ENCODE results near the gene TTC1.

TTC1 gene

DNA sequence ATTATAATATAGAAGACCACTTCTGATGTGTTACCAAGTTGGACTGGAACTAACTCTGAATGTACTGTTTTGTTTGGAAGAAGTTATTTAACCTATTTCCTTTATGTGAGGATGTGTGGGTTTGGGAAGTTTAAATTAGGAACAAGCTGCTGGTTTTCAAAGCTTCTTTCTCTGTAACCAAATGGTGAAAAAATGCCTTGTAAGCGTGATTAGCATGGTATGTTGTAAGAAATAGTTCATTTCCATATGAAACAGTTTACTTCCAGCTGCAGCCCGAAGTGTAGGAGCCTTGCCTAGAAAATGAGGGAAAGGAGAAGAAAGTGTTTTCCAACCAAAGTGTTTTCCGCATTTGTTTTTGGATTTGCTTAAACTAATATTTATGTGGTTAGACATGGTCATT, 36.0 kb downstream of the TTC1 start:
- TF ChIP-seq, protein P1, sequence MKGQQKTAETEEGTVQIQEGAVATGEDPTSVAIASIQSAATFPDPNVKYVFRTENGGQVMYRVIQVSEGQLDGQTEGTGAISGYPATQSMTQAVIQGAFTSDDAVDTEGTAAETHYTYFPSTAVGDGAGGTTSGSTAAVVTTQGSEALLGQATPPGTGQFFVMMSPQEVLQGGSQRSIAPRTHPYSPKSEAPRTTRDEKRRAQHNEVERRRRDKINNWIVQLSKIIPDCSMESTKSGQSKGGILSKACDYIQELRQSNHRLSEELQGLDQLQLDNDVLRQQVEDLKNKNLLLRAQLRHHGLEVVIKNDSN (IDR thresholded peaks at IDR 0.05) = no peak
- no peak for TF ChIP-seq ZBTB7A (IDR thresholded peaks at IDR 0.05; ENCODE audit: low read depth)
- TF ChIP-seq EGR1 (IDR thresholded peaks at IDR 0.05) = no peak
- no peak for TF ChIP-seq TCF12 (IDR thresholded peaks at IDR 0.05; ENCODE audit: low read depth)
- TF ChIP-seq RAD21 (IDR thresholded peaks at IDR 0.05; ENCODE audit: low read depth) = no peak
- TF ChIP-seq NFIC (IDR thresholded peaks at IDR 0.05) = no peak
- no peak for TF ChIP-seq EP300 (IDR thresholded peaks at IDR 0.05; ENCODE audit: borderline replicate concordance)
- TF ChIP-seq CEBPB (IDR thresholded peaks at IDR 0.05) = no peak
- TF ChIP-seq, protein P2, sequence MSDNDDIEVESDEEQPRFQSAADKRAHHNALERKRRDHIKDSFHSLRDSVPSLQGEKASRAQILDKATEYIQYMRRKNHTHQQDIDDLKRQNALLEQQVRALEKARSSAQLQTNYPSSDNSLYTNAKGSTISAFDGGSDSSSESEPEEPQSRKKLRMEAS (IDR thresholded peaks at IDR 0.05) = no peak
- no peak for TF ChIP-seq TEAD4 (IDR thresholded peaks at IDR 0.05)
- TF ChIP-seq YY1 (IDR thresholded peaks at IDR 0.05; ENCODE audit: low read depth) = no peak
- no peak for TF ChIP-seq FOXM1 (IDR thresholded peaks at IDR 0.05; ENCODE audit: borderline replicate concordance, low read depth)
- TF ChIP-seq CREB1 (IDR thresholded peaks at IDR 0.05; ENCODE audit: low read depth) = no peak
- no peak for TF ChIP-seq TAF1 (IDR thresholded peaks at IDR 0.05; ENCODE audit: low read depth)
- TF ChIP-seq, protein P3, sequence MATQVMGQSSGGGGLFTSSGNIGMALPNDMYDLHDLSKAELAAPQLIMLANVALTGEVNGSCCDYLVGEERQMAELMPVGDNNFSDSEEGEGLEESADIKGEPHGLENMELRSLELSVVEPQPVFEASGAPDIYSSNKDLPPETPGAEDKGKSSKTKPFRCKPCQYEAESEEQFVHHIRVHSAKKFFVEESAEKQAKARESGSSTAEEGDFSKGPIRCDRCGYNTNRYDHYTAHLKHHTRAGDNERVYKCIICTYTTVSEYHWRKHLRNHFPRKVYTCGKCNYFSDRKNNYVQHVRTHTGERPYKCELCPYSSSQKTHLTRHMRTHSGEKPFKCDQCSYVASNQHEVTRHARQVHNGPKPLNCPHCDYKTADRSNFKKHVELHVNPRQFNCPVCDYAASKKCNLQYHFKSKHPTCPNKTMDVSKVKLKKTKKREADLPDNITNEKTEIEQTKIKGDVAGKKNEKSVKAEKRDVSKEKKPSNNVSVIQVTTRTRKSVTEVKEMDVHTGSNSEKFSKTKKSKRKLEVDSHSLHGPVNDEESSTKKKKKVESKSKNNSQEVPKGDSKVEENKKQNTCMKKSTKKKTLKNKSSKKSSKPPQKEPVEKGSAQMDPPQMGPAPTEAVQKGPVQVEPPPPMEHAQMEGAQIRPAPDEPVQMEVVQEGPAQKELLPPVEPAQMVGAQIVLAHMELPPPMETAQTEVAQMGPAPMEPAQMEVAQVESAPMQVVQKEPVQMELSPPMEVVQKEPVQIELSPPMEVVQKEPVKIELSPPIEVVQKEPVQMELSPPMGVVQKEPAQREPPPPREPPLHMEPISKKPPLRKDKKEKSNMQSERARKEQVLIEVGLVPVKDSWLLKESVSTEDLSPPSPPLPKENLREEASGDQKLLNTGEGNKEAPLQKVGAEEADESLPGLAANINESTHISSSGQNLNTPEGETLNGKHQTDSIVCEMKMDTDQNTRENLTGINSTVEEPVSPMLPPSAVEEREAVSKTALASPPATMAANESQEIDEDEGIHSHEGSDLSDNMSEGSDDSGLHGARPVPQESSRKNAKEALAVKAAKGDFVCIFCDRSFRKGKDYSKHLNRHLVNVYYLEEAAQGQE (IDR thresholded peaks at IDR 0.05; ENCODE audit: low read depth) = no peak

DNA sequence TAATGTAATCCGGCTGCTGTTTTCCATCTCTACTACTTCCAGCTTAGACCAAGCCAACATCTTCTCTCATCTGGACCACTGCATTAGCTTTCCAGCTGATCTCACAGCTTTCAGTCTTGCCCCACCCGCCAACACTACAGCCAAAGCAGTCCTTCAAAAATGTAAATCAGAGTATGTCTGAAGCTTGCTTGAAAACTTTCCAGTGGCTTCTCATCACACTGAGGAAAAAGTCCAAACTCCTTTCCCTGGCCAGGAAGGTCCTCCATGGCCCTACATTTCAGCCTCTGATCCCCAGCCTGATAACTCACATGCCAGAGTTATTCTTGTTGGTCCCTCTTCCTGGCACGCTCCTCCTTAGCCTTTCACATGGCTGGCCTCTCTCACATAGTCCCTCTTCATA, 38.5 kb downstream of the TTC1 start:
- TF ChIP-seq EP300 (IDR thresholded peaks at IDR 0.05; ENCODE audit: borderline replicate concordance) = no peak
- TF ChIP-seq TEAD4 (IDR thresholded peaks at IDR 0.05) = no peak
- no peak for TF ChIP-seq ZBTB7A (IDR thresholded peaks at IDR 0.05; ENCODE audit: low read depth)
- TF ChIP-seq, protein P2 (IDR thresholded peaks at IDR 0.05) = no peak
- no peak for TF ChIP-seq YY1 (IDR thresholded peaks at IDR 0.05; ENCODE audit: low read depth)

DNA sequence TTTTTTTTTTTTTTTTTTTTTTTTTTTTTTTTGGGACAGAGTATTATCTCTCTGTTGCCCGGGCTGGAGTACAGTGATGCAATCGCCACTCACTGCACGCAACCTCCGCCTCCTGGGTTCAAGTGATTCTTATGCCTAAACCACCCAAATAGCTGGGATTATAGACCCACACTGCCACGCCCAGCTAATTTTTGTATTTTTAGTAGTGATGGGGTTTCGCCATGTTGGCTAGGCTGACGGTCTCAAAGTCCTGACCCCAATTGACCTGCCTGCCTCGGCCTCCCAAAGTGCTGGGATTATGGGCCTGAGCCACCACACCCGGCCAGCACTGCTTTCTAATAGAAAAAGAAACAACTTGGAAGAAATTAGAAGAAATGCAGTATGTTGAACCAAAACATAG, 39.2 kb downstream of the TTC1 start:
- no peak for TF ChIP-seq YY1 (IDR thresholded peaks at IDR 0.05; ENCODE audit: low read depth)
- no peak for TF ChIP-seq CEBPB (IDR thresholded peaks at IDR 0.05)
- TF ChIP-seq TEAD4 (IDR thresholded peaks at IDR 0.05) = no peak
- TF ChIP-seq TAF1 (IDR thresholded peaks at IDR 0.05; ENCODE audit: low read depth) = no peak
- TF ChIP-seq, protein P1 (IDR thresholded peaks at IDR 0.05) = no peak
- TF ChIP-seq ZBTB7A (IDR thresholded peaks at IDR 0.05; ENCODE audit: low read depth) = no peak
- TF ChIP-seq, protein P3 (IDR thresholded peaks at IDR 0.05; ENCODE audit: low read depth) = no peak
- TF ChIP-seq NFIC (IDR thresholded peaks at IDR 0.05) = no peak
- no peak for TF ChIP-seq CREB1 (IDR thresholded peaks at IDR 0.05; ENCODE audit: low read depth)
- no peak for TF ChIP-seq EGR1 (IDR thresholded peaks at IDR 0.05)
- TF ChIP-seq FOXM1 (IDR thresholded peaks at IDR 0.05; ENCODE audit: borderline replicate concordance, low read depth) = no peak
- TF ChIP-seq EP300 (IDR thresholded peaks at IDR 0.05; ENCODE audit: borderline replicate concordance) = no peak
- TF ChIP-seq RAD21 (IDR thresholded peaks at IDR 0.05; ENCODE audit: low read depth) = no peak
- TF ChIP-seq, protein P2 (IDR thresholded peaks at IDR 0.05) = no peak
- no peak for TF ChIP-seq TCF12 (IDR thresholded peaks at IDR 0.05; ENCODE audit: low read depth)

DNA sequence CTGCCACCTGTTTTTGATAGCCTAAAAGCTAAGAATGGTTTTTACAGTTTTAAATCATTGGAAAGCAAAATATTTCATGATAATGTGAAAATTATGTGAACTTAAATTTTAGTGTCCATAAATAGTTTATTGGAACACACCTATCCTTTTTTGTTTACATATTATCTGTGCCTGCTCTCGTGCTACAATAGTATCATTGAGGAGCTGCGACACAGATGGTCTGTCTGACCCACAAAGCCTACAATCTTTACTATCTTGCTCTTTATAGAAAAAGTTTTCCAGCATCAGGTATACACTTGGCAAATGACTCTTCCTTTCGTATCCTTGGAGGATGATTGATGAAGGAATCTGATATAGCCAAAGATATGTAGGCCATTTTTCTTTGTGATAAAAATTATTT, 40.2 kb downstream of the TTC1 start:
- no peak for TF ChIP-seq EGR1 (IDR thresholded peaks at IDR 0.05)
- TF ChIP-seq CREB1 (IDR thresholded peaks at IDR 0.05; ENCODE audit: low read depth) = no peak
- no peak for TF ChIP-seq FOXM1 (IDR thresholded peaks at IDR 0.05; ENCODE audit: borderline replicate concordance, low read depth)
- TF ChIP-seq, protein P1 (IDR thresholded peaks at IDR 0.05) = no peak
- TF ChIP-seq TAF1 (IDR thresholded peaks at IDR 0.05; ENCODE audit: low read depth) = no peak
- TF ChIP-seq, protein P2 (IDR thresholded peaks at IDR 0.05) = no peak

DNA sequence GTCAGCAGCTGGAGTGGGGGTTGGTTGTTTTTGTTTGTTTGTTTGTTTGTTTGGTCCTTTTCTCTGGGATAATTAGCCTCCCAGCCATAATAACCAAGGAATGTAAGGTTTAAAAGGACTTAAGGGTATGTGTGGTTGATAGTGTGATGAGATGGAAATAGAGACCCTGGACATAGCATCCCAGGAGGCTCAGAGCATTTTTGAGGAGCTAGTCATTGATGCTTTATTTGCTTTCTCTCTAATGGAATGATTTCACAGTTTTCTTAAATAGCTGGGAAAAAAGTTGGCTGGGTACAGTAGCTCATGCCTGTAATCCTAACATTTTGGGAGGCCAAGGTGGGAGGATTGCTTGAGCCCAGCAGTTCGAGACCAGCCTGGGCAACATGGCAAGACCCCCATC, 45.1 kb downstream of the TTC1 start:
- no peak for TF ChIP-seq CREB1 (IDR thresholded peaks at IDR 0.05; ENCODE audit: low read depth)
- no peak for TF ChIP-seq YY1 (IDR thresholded peaks at IDR 0.05; ENCODE audit: low read depth)
- TF ChIP-seq EGR1 (IDR thresholded peaks at IDR 0.05) = no peak
- TF ChIP-seq, protein P1 (IDR thresholded peaks at IDR 0.05) = no peak
- TF ChIP-seq ZBTB7A (IDR thresholded peaks at IDR 0.05; ENCODE audit: low read depth) = no peak
- no peak for TF ChIP-seq NFIC (IDR thresholded peaks at IDR 0.05)
- no peak for TF ChIP-seq RAD21 (IDR thresholded peaks at IDR 0.05; ENCODE audit: low read depth)
- TF ChIP-seq CEBPB (IDR thresholded peaks at IDR 0.05) = no peak
- TF ChIP-seq, protein P3 (IDR thresholded peaks at IDR 0.05; ENCODE audit: low read depth) = no peak
